ENCODE measurements around the gene TBC1D2B.

TBC1D2B gene

GRCh38 chr15:78032671-78033070 lies 44.8 kb downstream of the TBC1D2B start:
- no peaks in the 10 kb centered on the region for H3K4me1 ChIP-seq (ENCODE audit: insufficient read depth, low read length)
- H3K36me3 ChIP-seq (ENCODE audit: insufficient read depth, low read length), result no peaks in the 10 kb centered on the region
- no peaks in the 10 kb centered on the region for H3K9me3 ChIP-seq (ENCODE audit: control insufficient read depth, insufficient read depth, low read length)
- no peak overlapping the region for H3K9ac ChIP-seq (ENCODE audit: low read depth, low read length)

DNA sequence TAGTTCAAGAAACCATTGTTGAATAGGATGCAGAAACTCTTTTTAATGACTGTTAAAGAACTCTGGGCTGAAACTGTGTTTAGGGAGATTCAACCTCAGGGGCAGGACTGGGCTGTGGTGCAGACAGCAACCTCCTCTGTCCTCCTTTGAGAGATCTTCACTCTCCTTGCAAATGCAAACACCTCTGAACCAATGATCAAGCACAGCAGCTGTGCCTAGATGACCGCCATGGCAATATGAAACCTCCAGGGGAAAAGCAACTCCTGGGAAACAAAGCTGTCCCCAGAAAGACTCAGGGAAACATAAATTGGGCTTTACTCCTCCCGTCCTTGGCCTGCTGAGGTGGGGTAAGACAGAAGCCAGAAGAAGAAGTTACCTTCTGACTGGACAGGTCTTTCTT lies 52.6 kb downstream of the TBC1D2B start:
- H3K36me3 ChIP-seq (ENCODE audit: insufficient read depth, low read length), result no peaks in the 10 kb centered on the region
- H3K9me3 ChIP-seq (ENCODE audit: control insufficient read depth, insufficient read depth, low read length), result no peaks in the 10 kb centered on the region
- no peaks in the 10 kb centered on the region for H3K4me1 ChIP-seq (ENCODE audit: insufficient read depth, low read length)
- H3K9ac ChIP-seq (ENCODE audit: low read depth, low read length), result no peak overlapping the region

GRCh38 chr15:78024519-78024870 lies 53.0 kb downstream of the TBC1D2B start:
- Histone ChIP-seq H3K9ac (ENCODE audit: low read depth, low read length) (no peak overlapping the region), H3K9me3 (ENCODE audit: control insufficient read depth, insufficient read depth, low read length) (no peaks in the 10 kb centered on the region), H3K36me3 (ENCODE audit: insufficient read depth, low read length) (no peaks in the 10 kb centered on the region), H3K4me1 (ENCODE audit: insufficient read depth, low read length) (no peaks in the 10 kb centered on the region)

DNA sequence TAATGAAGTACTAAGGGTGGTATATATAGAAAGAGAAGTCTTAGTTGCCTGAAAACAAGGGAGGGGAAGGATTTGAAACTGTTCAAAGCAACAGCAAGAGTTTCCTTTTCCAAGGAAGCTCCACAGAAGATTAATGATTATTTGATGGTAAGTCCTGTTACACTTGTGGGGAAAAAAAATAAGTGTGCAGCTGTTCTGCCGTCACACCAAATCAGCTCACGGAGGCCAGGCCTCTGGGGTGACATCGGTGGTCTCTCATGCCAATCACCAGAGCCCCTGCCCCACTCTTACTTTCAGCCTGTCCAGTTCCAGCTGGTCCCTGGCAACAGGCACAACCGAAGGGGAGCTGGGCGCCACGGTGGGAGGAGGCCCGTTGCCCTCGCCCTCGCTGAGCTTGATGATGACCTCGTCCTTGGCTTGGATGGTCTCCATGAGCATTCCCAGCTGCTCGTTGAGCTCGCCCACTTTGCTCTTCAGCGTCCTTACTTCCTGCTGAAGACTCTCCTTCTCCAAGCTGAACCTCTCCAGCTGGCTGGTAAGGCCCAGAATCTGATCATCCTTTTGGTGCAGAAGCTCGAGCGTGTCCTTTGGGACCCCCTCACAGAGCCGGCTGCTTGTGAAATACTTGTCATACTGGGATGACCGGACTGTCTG lies 53.5 kb downstream of the TBC1D2B start:
- H3K36me3 ChIP-seq (ENCODE audit: insufficient read depth, low read length), result no peaks in the 10 kb centered on the region
- no peaks in the 10 kb centered on the region for H3K4me1 ChIP-seq (ENCODE audit: insufficient read depth, low read length)
- H3K9me3 ChIP-seq (ENCODE audit: control insufficient read depth, insufficient read depth, low read length), result no peaks in the 10 kb centered on the region
- no peak overlapping the region for H3K9ac ChIP-seq (ENCODE audit: low read depth, low read length)

DNA sequence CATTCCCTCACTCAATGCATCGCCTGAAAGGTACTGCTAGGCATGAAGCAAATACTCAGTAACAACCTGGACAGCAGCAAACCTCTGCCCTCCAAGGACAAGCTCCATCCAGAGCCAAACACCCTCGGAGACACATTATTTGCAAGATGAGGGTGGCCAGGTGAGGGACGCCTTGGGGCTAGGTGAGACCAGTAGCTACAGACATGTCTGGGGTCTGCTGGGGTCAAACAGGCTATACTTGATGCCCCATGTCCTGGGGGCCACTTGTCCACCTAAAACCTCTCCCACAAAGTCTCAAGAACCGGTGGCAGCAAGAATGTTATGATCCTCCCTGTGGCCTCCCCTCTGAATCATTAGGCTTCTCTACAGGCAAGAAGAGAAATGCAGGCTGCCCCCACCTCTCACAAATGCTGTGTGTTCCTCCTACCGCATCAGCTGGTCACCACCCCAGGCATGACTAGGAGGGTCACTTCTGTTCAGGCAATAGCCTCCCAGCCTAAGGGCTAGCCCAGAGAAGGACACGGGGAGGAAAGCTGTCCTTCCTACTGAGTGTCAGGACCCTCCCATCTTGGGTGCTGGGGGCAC lies 54.3 kb downstream of the TBC1D2B start:
- Histone ChIP-seq H3K36me3 (ENCODE audit: insufficient read depth, low read length) (no peaks in the 10 kb centered on the region), H3K9me3 (ENCODE audit: control insufficient read depth, insufficient read depth, low read length) (no peaks in the 10 kb centered on the region), H3K9ac (ENCODE audit: low read depth, low read length) (no peak overlapping the region), H3K4me1 (ENCODE audit: insufficient read depth, low read length) (no peaks in the 10 kb centered on the region)

DNA sequence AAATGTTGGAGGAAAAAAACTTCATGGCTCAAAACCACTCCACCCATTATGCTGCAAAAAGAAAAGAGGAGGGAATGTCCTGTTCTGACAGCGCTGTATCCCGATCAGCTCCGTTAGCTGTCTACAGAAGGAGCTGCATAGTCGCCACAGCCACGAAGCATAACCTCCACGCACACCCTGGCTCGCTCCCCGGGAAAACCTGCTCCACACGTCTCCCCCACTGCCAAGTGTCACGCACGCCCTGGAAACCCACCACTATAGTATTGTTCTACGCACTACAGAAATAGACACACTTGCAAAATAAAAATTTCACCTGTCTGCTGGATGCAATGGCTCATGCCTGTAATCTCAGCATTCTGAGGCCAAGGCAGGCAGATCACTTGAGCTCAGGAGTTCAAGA lies 55.8 kb downstream of the TBC1D2B start:
- H3K9ac ChIP-seq (ENCODE audit: low read depth, low read length), result no peak overlapping the region
- H3K9me3 ChIP-seq (ENCODE audit: control insufficient read depth, insufficient read depth, low read length), result no peaks in the 10 kb centered on the region
- no peaks in the 10 kb centered on the region for H3K4me1 ChIP-seq (ENCODE audit: insufficient read depth, low read length)
- no peaks in the 10 kb centered on the region for H3K36me3 ChIP-seq (ENCODE audit: insufficient read depth, low read length)

DNA sequence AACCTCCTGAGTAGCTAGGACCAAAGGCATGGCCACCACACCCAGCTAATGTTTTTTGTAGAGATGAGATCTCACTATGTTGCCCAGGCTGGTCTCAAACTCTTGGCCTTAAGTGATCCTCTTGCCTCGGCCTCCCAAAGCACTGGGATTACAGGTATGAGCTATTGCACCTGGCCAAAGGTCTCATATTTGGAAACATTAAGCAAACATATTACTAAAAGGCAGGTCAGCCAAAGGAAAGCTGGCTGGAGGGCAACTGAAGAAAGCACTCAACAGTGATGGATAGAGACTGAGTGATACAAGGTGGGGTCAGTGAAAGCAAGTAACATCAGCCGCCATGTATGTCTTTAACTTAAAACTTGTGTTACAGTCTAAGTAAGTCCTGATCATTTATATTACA lies 57.5 kb downstream of the TBC1D2B start:
- no peaks in the 10 kb centered on the region for H3K36me3 ChIP-seq (ENCODE audit: insufficient read depth, low read length)
- H3K9me3 ChIP-seq (ENCODE audit: control insufficient read depth, insufficient read depth, low read length), result no peaks in the 10 kb centered on the region
- no peak overlapping the region for H3K9ac ChIP-seq (ENCODE audit: low read depth, low read length)
- no peaks in the 10 kb centered on the region for H3K4me1 ChIP-seq (ENCODE audit: insufficient read depth, low read length)

DNA sequence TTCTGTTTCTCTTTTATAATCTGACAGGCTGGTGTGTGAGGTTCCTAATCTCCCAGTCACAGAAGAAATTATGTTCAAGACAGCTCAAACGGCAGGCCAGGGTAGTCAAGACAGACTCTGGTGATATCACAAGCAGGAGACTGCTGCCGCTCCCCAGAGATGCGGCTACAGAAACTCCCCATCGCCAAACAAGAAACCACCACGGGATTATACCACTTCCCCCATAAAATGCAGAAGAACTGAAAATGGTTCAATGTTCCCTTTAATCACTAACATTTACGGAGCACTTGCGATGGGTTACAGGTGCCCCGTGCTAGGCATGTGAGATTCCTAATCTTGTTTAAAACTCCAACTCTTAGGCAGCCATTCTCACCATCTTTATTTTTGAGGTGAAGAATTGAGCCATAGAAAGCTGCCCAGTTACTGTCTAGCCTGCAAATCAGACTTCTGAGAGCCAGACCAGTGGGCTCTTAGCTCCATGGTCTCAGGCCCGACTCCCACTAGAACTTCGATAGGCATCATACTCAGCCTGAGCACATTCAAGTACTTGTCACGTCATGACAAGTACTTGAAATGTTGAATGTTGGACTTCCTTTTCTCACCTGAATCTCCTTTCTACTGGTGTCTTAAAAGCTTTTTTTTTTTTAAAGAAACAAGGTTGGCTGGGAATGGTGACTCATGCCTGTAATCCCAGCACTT lies 58.4 kb downstream of the TBC1D2B start:
- Histone ChIP-seq H3K36me3 (ENCODE audit: insufficient read depth, low read length) (no peaks in the 10 kb centered on the region), H3K4me1 (ENCODE audit: insufficient read depth, low read length) (no peaks in the 10 kb centered on the region), H3K9ac (ENCODE audit: low read depth, low read length) (no peak overlapping the region), H3K9me3 (ENCODE audit: control insufficient read depth, insufficient read depth, low read length) (no peaks in the 10 kb centered on the region)

DNA sequence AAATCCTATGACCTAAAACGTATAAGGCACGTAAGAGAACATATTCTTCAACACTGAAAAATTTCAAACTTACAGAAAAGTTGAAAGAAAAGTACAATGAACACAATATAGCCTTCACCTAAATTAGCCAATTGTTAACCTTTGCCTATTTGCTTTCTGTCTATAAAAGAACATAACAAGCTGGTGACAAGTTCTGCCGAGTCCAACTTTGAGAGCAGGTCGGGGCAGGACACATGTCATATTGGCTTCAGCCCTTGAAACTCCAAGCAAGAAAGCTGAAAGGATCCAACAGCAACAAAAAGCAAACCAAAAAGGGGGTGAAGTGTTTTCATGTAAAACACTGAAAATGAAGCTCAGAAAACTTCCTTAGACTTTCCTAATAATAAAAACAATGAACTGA lies 59.1 kb downstream of the TBC1D2B start:
- Histone ChIP-seq H3K9me3 (ENCODE audit: control insufficient read depth, insufficient read depth, low read length) (no peaks in the 10 kb centered on the region), H3K36me3 (ENCODE audit: insufficient read depth, low read length) (no peaks in the 10 kb centered on the region), H3K9ac (ENCODE audit: low read depth, low read length) (no peak overlapping the region)

GRCh38 chr15:78016860-78017259 lies 60.7 kb downstream of the TBC1D2B start:
- Histone ChIP-seq H3K4me1 (ENCODE audit: insufficient read depth, low read length) (no peaks in the 10 kb centered on the region), H3K9me3 (ENCODE audit: control insufficient read depth, insufficient read depth, low read length) (no peaks in the 10 kb centered on the region), H3K36me3 (ENCODE audit: insufficient read depth, low read length) (no peaks in the 10 kb centered on the region), H3K9ac (ENCODE audit: low read depth, low read length) (no peak overlapping the region)

More for the DNA sequence above, 59.1 kb downstream of the TBC1D2B start:
- no peaks in the 10 kb centered on the region for H3K4me1 ChIP-seq (ENCODE audit: insufficient read depth, low read length)

DNA sequence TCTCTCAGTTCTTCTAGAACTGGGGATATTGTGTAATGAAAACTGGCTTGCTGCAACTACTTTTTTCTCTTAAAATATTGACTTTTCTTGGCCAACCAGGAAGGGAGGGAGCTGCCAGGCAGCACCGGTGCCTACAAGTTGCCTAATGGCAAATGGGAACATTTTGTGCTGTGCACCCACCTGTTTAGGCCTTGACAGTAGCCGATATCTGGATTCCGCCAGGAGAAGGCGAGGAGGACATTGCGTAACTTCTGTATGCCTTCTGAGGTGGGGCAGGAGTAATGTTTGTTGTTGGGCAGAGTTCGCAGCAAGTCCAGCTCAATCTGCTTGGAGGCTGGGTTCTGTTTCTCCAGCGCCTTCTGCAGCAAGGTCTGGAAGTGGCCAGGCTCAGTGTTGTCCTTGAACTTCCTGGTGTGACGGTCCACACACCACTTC lies 64.9 kb downstream of the TBC1D2B start:
- Histone ChIP-seq H3K4me1 (ENCODE audit: insufficient read depth, low read length) (no peaks in the 10 kb centered on the region), H3K36me3 (ENCODE audit: insufficient read depth, low read length) (no peaks in the 10 kb centered on the region), H3K9me3 (ENCODE audit: control insufficient read depth, insufficient read depth, low read length) (no peaks in the 10 kb centered on the region), H3K9ac (ENCODE audit: low read depth, low read length) (no peak overlapping the region)

DNA sequence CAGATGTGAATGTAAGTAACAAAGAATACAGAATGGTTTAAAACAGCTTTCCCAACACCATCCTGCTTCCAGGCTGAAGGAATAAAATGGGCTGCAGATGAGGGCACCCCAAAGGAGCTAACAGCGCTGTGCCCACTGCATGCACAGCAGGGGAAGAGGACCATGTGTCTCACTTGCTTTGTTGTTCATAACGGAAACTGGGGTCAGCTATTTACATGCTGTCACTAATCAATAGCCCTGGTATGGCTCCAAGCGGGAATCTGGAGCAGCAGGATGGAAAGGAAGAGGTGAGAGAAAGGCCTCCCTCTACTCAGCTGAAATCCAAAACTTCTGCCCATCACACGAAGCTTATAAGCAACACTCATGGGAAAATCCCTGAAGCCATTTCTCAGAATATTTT lies 67.4 kb downstream of the TBC1D2B start:
- Histone ChIP-seq H3K9me3 (ENCODE audit: control insufficient read depth, insufficient read depth, low read length) (no peaks in the 10 kb centered on the region), H3K9ac (ENCODE audit: low read depth, low read length) (no peak overlapping the region), H3K36me3 (ENCODE audit: insufficient read depth, low read length) (no peaks in the 10 kb centered on the region), H3K4me1 (ENCODE audit: insufficient read depth, low read length) (no peaks in the 10 kb centered on the region)

- H3K4me1 ChIP-seq (ENCODE audit: insufficient read depth, low read length), result no peaks in the 10 kb centered on the region
- no peak overlapping the region for H3K9ac ChIP-seq (ENCODE audit: low read depth, low read length)
- no peaks in the 10 kb centered on the region for H3K9me3 ChIP-seq (ENCODE audit: control insufficient read depth, insufficient read depth, low read length)
- no peaks in the 10 kb centered on the region for H3K36me3 ChIP-seq (ENCODE audit: insufficient read depth, low read length)
Observed at GRCh38 chr15:78007964-78008886, 69.3 kb downstream of the TBC1D2B start.

- Histone ChIP-seq H3K9ac (ENCODE audit: low read depth, low read length) (no peak overlapping the region), H3K9me3 (ENCODE audit: control insufficient read depth, insufficient read depth, low read length) (no peaks in the 10 kb centered on the region), H3K4me1 (ENCODE audit: insufficient read depth, low read length) (no peaks in the 10 kb centered on the region), H3K36me3 (ENCODE audit: insufficient read depth, low read length) (no peaks in the 10 kb centered on the region)
Observed at GRCh38 chr15:78007211-78007931, 70.1 kb downstream of the TBC1D2B start.

Measured in ES-I3 (cell line).